GM23338 (cell line): Measurements from ENCODE around the gene AP3D1.

Source experiments
- CTCF ChIP-seq, 2 experiments: fragments of 200-600 bp in 1 of 2; sonication (generic) in 1 of 2; conservative IDR thresholded peaks; 2 replicates each; pipeline versions ENCODE4 v1.5.1 to v1.6.1; 2016 to 2017; ENCODE audit warnings: antibody characterized with exemption in 2 of 2, low read depth in 2 of 2, mild to moderate bottlenecking in 2 of 2, moderate library complexity in 1 of 2
- EZH2 ChIP-seq: fragments of 200-600 bp; sonication (generic); IDR thresholded peaks from one replicate; pipeline ENCODE4 v1.8.0; 2017; ENCODE audit warnings: antibody characterized with exemption, mild to moderate bottlenecking, low read depth; ENCODE audit not compliant: unreplicated experiment
- EZH2phosphoT487 ChIP-seq: fragments of 200-600 bp; sonication (generic); IDR thresholded peaks from one replicate; pipeline ENCODE4 v1.8.1; 2018; ENCODE audit warnings: antibody characterized with exemption; ENCODE audit not compliant: unreplicated experiment

- TF ChIP-seq CTCF (conservative IDR thresholded peaks at IDR 0.05; ENCODE audit: low read depth in 2 of 2) (no peak), EZH2 (no peak), EZH2phosphoT487 (no peak)
Measured at GRCh38 chr19:2064788-2065524, 86.4 kb downstream of the AP3D1 start.
